ENCODE data around the gene ERCC6.

Gene ERCC6

DNA sequence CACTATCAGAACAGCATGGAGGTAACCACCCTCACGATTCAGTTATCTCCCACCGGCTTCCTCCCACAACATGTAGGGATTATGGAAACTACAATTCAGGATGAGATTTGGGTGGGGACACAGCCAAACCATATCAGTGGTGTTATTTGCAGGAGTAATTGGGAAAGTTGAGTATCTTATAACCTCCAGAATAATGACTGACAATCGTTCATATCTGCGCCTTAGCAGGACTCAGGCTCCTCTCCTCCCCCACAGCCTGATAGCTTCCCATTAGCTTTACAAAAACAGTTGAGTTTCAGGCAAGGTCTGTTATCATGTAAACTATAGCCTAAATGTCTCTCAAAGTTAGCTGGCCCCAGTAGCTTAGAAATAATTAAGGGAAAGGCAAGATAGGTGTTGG is 3.4 kb upstream of the ERCC6 start:
- TF ChIP-seq, protein P1, sequence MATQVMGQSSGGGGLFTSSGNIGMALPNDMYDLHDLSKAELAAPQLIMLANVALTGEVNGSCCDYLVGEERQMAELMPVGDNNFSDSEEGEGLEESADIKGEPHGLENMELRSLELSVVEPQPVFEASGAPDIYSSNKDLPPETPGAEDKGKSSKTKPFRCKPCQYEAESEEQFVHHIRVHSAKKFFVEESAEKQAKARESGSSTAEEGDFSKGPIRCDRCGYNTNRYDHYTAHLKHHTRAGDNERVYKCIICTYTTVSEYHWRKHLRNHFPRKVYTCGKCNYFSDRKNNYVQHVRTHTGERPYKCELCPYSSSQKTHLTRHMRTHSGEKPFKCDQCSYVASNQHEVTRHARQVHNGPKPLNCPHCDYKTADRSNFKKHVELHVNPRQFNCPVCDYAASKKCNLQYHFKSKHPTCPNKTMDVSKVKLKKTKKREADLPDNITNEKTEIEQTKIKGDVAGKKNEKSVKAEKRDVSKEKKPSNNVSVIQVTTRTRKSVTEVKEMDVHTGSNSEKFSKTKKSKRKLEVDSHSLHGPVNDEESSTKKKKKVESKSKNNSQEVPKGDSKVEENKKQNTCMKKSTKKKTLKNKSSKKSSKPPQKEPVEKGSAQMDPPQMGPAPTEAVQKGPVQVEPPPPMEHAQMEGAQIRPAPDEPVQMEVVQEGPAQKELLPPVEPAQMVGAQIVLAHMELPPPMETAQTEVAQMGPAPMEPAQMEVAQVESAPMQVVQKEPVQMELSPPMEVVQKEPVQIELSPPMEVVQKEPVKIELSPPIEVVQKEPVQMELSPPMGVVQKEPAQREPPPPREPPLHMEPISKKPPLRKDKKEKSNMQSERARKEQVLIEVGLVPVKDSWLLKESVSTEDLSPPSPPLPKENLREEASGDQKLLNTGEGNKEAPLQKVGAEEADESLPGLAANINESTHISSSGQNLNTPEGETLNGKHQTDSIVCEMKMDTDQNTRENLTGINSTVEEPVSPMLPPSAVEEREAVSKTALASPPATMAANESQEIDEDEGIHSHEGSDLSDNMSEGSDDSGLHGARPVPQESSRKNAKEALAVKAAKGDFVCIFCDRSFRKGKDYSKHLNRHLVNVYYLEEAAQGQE (IDR thresholded peaks at IDR 0.05; ENCODE audit: low read depth): no peak
- no peak for TF ChIP-seq CEBPB (IDR thresholded peaks at IDR 0.05)
- no peak for TF ChIP-seq TAF1 (IDR thresholded peaks at IDR 0.05; ENCODE audit: low read depth)
- TF ChIP-seq NFIC (IDR thresholded peaks at IDR 0.05): no peak

- TF ChIP-seq FOXM1 (IDR thresholded peaks at IDR 0.05; ENCODE audit: borderline replicate concordance, low read depth): no peak
- TF ChIP-seq CREB1 (IDR thresholded peaks at IDR 0.05; ENCODE audit: low read depth): no peak
- no peak for TF ChIP-seq USF1 (IDR thresholded peaks at IDR 0.05)
Observed at GRCh38 chr10:49541762-49542161, 2.8 kb upstream of the ERCC6 start.

GRCh38 chr10:49540056-49540797 is 1.3 kb upstream of the ERCC6 start:
- no peak for TF ChIP-seq USF1 (IDR thresholded peaks at IDR 0.05)
- TF ChIP-seq YY1 (IDR thresholded peaks at IDR 0.05; ENCODE audit: low read depth): no peak
- no peak for TF ChIP-seq TEAD4 (IDR thresholded peaks at IDR 0.05)
- TF ChIP-seq TAF1 (IDR thresholded peaks at IDR 0.05; ENCODE audit: low read depth): no peak
- no peak for TF ChIP-seq ZBTB7A (IDR thresholded peaks at IDR 0.05; ENCODE audit: low read depth)
- TF ChIP-seq, protein P1 (IDR thresholded peaks at IDR 0.05; ENCODE audit: low read depth): no peak
- no peak for TF ChIP-seq MAX (IDR thresholded peaks at IDR 0.05)
- no peak for TF ChIP-seq TCF12 (IDR thresholded peaks at IDR 0.05; ENCODE audit: low read depth)
- no peak for TF ChIP-seq FOXM1 (IDR thresholded peaks at IDR 0.05; ENCODE audit: borderline replicate concordance, low read depth)

- TF ChIP-seq MAX (IDR thresholded peaks at IDR 0.05) (peak; percentile 10; the same call in 1 of the 2 replicates), ZBTB7A (IDR thresholded peaks at IDR 0.05; ENCODE audit: low read depth) (no peak), FOXM1 (IDR thresholded peaks at IDR 0.05; ENCODE audit: borderline replicate concordance, low read depth) (no peak), CREB1 (IDR thresholded peaks at IDR 0.05; ENCODE audit: low read depth) (no peak), TEAD4 (IDR thresholded peaks at IDR 0.05) (no peak)
Observed at GRCh38 chr10:49539320-49539885, 482 bp upstream of the ERCC6 start.

GRCh38 chr10:49534670-49535381 is 4.1 kb downstream of the ERCC6 start:
- TF ChIP-seq USF1 (IDR thresholded peaks at IDR 0.05): no peak
- no peak for TF ChIP-seq YY1 (IDR thresholded peaks at IDR 0.05; ENCODE audit: low read depth)
- TF ChIP-seq EGR1 (IDR thresholded peaks at IDR 0.05): no peak
- TF ChIP-seq EP300 (IDR thresholded peaks at IDR 0.05; ENCODE audit: borderline replicate concordance): no peak
- TF ChIP-seq CEBPB (IDR thresholded peaks at IDR 0.05): no peak
- TF ChIP-seq TEAD4 (IDR thresholded peaks at IDR 0.05): no peak

GRCh38 chr10:49532461-49532860 is 6.5 kb downstream of the ERCC6 start:
- TF ChIP-seq CREB1 (IDR thresholded peaks at IDR 0.05; ENCODE audit: low read depth) (no peak), TAF1 (IDR thresholded peaks at IDR 0.05; ENCODE audit: low read depth) (no peak), ZBTB7A (IDR thresholded peaks at IDR 0.05; ENCODE audit: low read depth) (no peak), NFIC (IDR thresholded peaks at IDR 0.05) (no peak), USF1 (IDR thresholded peaks at IDR 0.05) (no peak), EGR1 (IDR thresholded peaks at IDR 0.05) (no peak)
- TF ChIP-seq, protein P1 (IDR thresholded peaks at IDR 0.05; ENCODE audit: low read depth): no peak

Data from Ishikawa (cell line).